Glutamatergic neuron (in vitro differentiated cells): ENCODE measurements around the gene LINC01488. TPM values are rescaled to one million over a fixed set of nuclear protein-coding genes. Genes with fewer than 3 reads are reported as not detected.

Experiments
- DNase-seq: peaks from one replicate; pipeline ENCODE4 v3.0.0; 2022
- H3K27ac Mint-ChIP-seq: one replicate; pipeline ENCODE4 v1.8.0; 2020; ENCODE audit warnings: mild to moderate bottlenecking, mixed read lengths, inconsistent platforms; ENCODE audit not compliant: unreplicated experiment
- H3K27me3 Mint-ChIP-seq: one replicate; pipeline ENCODE4 v1.8.0; 2020; ENCODE audit warnings: mild to moderate bottlenecking, moderate library complexity, mixed read lengths, inconsistent platforms; ENCODE audit not compliant: unreplicated experiment
- H3K36me3 Mint-ChIP-seq: one replicate; pipeline ENCODE4 v1.8.0; 2020; ENCODE audit warnings: mild to moderate bottlenecking, mixed read lengths, inconsistent platforms; ENCODE audit not compliant: unreplicated experiment
- H3K4me1 Mint-ChIP-seq: one replicate; pipeline ENCODE4 v1.8.0; 2020; ENCODE audit warnings: mild to moderate bottlenecking, low read depth, mixed read lengths, inconsistent platforms; ENCODE audit not compliant: unreplicated experiment
- H3K4me3 Mint-ChIP-seq: one replicate; pipeline ENCODE4 v1.8.0; 2020; ENCODE audit warnings: mild to moderate bottlenecking, mixed read lengths, inconsistent platforms; ENCODE audit not compliant: unreplicated experiment
- H3K9me3 Mint-ChIP-seq: one replicate; pipeline ENCODE4 v1.8.0; 2020; ENCODE audit warnings: mild to moderate bottlenecking, moderate library complexity, mixed read lengths, inconsistent platforms; ENCODE audit not compliant: unreplicated experiment
- total RNA-seq: library from RNA; stranded (reverse); fragmentation: NEBNext Ultra II Directional; extraction: Animal tissue kit (Norgen Biotek cat#: 25700); gene quantifications from one replicate; pipeline ENCODE4 v1.2.1, GENCODE V29; 2021; ENCODE audit not compliant: unreplicated experiment
- TF ChIP-seq, protein P1 (sequence below): fragments of 200-600 bp; sonication (generic); IDR thresholded peaks from one replicate; pipeline ENCODE4 v1.5.0; 2021; ENCODE audit not compliant: partially characterized antibody, unreplicated experiment

Gene LINC01488
- total RNA-seq, 1 donor from 2014 or later, result not detected

GRCh38 chr11:69524291-69524882, 42.9 kb downstream of the LINC01488 start:
- H3K4me3 Mint-ChIP-seq, result no peak overlapping the region
- H3K9me3 Mint-ChIP-seq, result no peaks in the 10 kb centered on the region
- no peak overlapping the region for H3K27ac Mint-ChIP-seq
- H3K36me3 Mint-ChIP-seq, result no peaks in the 10 kb centered on the region
- TF ChIP-seq, protein P1, sequence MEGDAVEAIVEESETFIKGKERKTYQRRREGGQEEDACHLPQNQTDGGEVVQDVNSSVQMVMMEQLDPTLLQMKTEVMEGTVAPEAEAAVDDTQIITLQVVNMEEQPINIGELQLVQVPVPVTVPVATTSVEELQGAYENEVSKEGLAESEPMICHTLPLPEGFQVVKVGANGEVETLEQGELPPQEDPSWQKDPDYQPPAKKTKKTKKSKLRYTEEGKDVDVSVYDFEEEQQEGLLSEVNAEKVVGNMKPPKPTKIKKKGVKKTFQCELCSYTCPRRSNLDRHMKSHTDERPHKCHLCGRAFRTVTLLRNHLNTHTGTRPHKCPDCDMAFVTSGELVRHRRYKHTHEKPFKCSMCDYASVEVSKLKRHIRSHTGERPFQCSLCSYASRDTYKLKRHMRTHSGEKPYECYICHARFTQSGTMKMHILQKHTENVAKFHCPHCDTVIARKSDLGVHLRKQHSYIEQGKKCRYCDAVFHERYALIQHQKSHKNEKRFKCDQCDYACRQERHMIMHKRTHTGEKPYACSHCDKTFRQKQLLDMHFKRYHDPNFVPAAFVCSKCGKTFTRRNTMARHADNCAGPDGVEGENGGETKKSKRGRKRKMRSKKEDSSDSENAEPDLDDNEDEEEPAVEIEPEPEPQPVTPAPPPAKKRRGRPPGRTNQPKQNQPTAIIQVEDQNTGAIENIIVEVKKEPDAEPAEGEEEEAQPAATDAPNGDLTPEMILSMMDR, result no peak
- H3K27me3 Mint-ChIP-seq, result no peaks in the 10 kb centered on the region
- DNase-seq, result no peak
- H3K4me1 Mint-ChIP-seq, result no peaks in the 10 kb centered on the region

DNA sequence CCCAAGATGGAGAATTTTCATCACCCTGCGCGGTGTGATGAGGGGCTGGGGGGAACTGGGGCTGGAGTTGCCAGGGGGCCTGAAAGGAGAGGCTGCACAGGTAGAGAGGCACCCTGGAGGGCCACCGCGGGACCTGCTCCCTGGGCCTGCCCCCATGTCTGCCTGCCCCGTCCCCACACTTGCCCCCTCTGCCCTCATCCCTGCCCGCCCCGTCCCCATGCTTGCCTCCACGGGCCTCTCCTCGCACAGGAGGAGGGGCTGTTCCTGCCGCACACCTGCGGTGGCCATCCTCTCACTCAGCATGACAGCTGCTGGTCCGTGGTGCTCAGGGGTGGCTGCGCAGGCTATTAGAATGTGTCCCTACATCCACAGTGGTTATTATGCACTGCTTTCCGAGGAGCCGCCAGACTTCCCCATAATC, 43.5 kb downstream of the LINC01488 start:
- H3K4me1 Mint-ChIP-seq, result no peaks in the 10 kb centered on the region
- H3K9me3 Mint-ChIP-seq, result no peaks in the 10 kb centered on the region
- no peaks in the 10 kb centered on the region for H3K27me3 Mint-ChIP-seq
- no peaks in the 10 kb centered on the region for H3K36me3 Mint-ChIP-seq
- TF ChIP-seq, protein P1, result no peak
- H3K4me3 Mint-ChIP-seq, result no peak overlapping the region
- DNase-seq, result no peak
- H3K27ac Mint-ChIP-seq, result no peak overlapping the region

GRCh38 chr11:69525516-69526452, 44.3 kb downstream of the LINC01488 start:
- Mint-ChIP-seq H3K4me3 (no peak overlapping the region), H3K4me1 (no peaks in the 10 kb centered on the region), H3K36me3 (no peaks in the 10 kb centered on the region), H3K27me3 (peaks cover 2% of the 10 kb centered on the region), H3K27ac (no peak overlapping the region), H3K9me3 (peaks cover 1% of the 10 kb centered on the region)
- no peak for DNase-seq
- TF ChIP-seq, protein P1, result no peak

DNA sequence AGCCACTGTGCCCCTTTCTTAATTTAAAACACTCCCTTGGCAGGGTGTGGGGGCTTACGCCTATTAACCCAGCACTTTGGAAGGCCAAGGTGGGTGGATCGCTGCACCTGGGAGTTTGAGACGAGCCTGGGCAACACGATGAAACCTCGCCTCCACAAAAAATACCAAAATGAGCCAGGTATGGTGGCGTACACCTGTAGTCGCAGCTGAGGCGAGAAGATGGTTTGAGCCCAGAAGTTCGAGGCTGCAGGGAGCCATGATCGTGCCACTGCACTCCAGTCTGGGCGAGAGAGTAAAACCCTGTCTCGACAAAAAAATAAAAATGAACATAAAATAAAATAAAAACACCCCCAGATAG, 45.0 kb downstream of the LINC01488 start:
- Mint-ChIP-seq H3K36me3 (no peaks in the 10 kb centered on the region), H3K4me3 (no peak overlapping the region), H3K4me1 (no peaks in the 10 kb centered on the region), H3K27me3 (peaks cover 2% of the 10 kb centered on the region), H3K27ac (no peak overlapping the region), H3K9me3 (peaks cover 1% of the 10 kb centered on the region)
- no peak for DNase-seq
- TF ChIP-seq, protein P1, result no peak

GRCh38 chr11:69529001-69529400, 47.5 kb downstream of the LINC01488 start:
- Mint-ChIP-seq H3K9me3 (peaks cover 1% of the 10 kb centered on the region), H3K27ac (peak overlapping the region; percentile 13), H3K27me3 (peaks cover 4% of the 10 kb centered on the region), H3K4me1 (no peaks in the 10 kb centered on the region), H3K36me3 (no peaks in the 10 kb centered on the region), H3K4me3 (no peak overlapping the region)
- TF ChIP-seq, protein P1, result no peak
- DNase-seq, result no peak
